ENCODE data around the gene GBGT1.

The GBGT1 gene

DNA sequence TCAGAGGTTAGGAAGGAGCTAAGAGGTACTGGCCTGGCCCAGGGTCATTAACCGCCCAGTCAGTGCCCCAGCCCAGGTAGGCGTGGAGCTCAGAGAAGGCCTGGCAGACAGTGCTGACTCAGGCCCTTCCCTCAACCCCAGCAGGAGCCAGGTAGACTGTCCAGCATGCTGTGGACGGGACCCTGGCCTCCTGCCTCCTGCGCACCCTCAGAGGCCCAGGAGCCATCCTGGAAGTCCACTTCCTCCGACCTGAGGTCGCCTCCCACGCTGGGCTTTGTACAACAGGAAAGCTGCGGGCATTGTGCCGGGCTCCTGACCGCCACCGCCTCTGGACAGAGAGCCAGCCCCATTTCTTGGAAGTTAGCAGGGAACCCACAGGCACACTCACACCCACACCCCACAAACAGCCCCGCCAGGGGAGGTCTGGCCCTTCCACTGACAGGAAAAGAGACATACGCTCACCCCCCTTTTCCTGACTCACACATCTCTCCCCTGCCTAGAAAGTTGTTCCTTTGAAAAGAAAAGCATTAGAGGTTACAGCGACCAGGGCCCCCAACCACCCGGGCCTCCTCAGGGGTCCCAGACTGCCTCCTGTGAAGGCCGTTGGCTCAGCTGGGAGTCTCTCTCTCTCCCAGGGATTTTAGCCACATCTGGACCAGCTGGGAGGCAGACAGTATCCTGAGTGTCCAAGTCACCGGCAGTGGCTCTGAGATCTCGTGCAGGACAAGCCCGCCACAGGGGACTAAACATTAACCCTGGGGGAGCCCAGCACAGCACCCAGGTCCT, 50.4 kb downstream of the GBGT1 start:
- no peak for DNase-seq

DNA sequence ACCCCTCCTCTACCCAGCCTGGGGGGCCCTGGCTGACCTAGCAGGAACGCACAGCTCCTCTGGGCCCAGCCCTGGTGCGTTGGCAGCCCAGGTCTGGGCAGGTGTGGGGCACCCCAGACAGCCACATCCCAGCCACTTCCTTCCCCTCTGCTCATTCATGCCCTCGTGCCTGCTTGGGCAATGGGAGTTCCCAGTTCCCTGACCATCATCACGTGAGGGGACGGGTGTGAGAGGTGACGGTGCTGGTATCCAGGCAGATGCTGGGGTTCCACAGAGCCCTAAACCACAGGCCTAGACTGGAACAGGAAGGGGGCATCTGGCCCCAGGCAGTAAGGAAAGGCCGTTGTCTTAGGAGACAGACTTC, 51.1 kb downstream of the GBGT1 start:
- peak in 3 of 5 donors; percentile 45 to 47 (median 46) for DNase-seq

DNA sequence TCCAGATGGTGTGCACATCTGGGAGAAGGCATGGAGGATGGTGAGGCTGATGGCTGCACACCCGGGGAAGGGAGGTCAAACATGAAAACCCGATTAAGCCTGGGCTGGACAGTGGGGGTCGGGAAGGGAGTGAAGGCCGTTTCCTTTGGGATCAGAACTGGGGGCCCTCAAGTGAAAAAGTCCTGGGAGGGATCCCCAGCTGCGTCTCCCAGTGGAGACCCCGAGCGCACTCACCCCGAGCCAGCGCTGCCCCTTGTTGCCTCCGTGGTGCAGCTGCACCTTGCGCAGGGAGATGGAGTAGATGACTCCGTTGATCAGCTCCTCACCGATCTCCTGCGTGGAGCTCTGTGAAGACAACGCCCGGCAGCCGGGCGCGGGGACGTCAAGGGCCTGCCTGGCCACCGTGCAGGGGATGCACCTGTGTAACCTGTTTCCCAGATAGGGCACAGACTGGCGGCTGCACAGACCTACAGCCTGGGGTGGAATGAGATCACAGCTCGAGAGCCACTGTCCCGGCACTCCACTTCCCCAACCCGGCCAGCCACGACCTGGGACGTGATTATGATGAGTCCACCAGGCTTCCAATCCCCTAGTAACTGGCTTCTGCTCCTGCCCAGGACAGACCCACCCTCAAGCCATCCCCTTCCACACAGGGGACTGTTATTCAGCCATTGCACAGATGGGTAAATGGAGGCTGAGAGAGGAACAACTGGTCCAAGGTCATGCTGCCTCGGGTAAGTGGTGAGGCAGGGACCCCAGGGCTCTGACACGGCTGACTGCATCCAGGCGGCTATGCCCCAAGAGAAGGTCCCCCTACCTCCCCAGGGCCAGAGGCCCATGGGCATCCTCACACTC, 51.7 kb downstream of the GBGT1 start:
- no peak for DNase-seq

DNA sequence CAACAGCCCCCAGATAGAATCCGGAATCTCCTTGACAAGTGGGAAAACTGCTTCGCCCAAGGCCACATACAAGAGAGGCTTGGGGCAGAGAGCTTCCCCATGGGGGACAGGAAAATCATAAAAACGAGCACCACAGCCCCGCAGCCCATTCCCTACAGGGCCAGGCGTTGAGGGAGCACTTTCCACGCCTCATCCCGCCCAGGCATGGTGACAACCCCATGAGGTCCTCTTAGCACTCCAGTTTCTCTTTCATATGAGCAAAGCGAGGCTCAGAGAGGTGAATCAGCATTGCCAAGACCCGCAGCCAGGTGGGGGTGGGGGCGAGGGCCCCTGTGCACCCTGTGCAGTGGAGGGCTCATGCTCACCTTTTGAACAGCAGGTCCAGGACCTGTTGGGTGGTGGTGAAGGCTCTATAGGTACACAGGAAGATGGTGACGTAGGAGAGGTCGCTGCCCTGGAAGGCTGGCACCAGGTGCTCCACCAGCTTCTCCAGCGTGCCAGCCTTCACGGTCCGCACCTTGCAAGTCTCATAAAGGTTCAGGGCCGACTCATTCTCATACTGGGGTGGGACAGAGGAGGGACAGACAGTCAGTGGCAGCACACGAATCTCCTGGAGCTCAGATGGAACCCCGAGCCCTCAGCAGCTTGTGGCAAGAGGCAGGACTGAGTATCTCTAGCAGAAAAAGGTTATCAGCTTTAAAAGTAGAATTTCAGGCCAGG, 53.6 kb downstream of the GBGT1 start:
- DNase-seq: no peak

DNA sequence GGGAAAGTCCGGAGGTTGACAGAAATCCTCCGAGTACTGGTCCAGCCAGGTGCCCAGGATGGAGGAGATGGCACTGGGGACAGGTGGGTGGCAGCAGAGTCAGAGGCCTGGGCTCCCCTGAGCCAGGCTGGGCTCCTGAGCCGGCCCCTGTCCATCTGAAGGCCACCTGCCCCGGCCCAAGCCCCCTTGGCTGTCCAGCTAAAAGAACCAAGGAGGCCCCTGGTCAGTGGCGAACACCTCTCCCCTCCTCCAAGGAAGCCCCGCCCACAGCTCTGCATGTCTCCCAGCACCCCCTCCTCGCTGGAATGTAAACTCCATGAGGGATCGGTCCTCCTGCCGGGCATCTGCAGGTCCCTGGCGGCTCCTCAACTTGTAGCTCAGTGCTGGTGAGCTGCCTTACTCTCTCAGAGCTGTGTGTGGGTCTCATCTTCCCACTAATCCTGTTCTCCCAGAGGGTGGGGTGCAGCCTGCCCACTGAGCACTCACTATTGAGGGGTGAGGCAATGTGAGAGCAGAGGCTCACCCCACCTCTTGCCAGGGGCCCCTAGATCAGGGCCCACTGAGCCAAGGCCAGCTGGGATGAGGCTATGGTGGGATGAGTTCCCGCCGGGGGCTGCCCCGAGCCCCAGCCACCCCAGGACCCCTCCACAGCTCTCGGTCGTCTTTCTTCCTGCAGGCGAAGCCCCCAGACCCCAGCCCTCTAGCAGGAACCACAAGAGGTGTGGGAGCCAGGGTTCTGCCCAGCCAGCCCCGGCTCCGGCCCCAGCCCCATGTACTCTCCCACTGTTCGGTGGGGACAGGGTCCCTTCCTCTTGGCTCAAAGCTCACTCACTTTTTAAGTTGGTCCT, 54.7 kb downstream of the GBGT1 start:
- no peak for DNase-seq

DNA sequence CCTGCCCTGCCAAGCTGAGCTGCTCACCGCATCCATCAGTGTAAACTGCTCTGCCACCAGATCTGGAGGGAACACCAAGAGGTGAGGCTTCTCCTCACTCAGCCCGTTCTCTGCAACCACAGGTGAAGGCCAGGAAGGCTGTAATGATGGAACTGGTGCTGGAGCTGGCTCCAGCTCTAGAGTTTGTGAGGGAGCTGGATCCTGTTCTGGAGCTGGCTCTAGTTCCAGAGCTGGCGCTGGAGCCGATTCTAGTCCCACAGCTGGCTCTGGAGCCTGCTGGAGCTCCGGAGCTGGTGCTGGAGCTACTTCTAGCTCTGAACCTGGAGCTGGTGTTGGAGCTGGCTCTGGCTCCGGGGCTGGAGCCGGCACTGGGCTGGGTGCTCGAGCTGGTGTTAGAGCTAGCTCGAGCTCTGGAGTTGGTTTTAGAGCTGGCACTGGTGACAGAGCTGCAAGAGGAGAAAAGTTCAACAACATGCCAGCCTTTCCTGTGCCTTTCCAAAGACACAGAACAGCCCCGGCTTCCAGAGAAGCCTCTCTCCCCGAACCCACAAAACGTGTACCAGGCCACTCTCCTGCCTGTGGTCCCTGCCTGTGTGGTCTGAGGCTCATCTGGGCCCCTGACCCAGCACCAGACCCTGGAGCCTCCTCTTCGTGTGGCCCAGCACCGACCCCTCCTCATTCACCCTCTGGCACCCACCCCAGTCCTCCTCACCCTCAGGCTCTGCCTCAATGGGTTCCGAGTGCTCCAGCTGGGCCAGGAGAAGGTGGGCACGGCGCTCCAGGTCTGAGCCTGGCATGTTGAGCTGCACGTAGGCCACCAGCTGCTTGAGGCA, 55.5 kb downstream of the GBGT1 start:
- no peak for DNase-seq

DNA sequence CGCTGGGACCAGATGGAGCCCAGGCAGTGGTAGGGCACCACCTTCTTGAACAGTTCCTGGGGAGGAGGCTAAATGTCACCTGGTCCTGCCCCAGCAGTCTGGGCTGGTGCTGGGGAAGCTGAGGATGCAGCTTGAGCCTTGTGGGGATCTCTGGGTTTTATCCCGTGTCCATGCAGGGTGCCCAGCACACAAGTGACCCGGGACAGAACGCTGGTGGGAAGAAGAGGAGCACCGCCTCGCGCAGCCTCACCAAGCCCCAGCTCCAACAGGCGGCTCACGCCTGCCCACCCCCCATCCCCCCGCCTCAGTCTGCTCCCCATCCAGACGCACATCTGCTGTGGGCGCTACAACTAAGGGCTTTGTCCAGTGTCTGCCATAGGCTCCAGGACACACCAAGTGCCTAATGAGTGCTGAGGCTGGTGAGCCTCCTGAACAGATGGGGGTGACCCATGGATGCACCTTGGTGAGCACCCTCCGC, 56.4 kb downstream of the GBGT1 start:
- no peak for DNase-seq

DNA sequence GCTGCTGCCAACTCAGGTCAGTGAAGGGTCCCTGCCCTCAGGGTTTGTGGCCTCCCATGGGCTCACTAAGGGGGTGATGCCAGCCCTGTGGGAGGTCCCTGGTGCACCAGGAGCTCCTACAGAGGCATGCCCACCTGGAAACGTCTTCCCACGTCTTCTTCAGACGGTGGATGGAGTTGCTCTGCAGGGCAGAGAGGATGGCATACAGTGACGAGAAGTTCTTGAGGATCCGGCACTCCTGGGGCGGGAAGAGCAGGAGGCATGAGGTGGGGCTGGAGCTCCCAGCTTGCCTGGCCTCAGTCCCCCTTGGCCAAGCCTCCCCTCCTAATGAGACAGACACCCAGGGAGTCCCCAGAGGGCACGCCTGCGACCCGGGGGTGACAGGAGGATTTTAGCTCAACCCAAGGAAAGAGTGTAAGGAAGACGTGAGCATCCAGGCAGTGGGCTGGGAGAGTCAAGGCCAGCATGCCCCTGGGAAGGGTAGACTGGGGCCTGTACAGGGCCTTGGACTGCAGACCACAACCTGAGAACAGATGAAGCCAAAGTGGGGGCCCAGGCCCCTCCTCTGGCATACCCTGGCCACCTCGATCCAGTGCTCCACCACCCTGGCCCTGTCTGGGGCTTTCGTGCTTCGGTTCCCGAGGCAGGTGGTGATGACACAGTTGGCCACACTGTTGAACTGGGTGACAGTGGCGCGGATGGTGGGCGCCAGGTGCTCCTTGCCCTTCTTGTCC, 57.0 kb downstream of the GBGT1 start:
- DNase-seq: peak in 1 of 5 donors; percentile 15

DNA sequence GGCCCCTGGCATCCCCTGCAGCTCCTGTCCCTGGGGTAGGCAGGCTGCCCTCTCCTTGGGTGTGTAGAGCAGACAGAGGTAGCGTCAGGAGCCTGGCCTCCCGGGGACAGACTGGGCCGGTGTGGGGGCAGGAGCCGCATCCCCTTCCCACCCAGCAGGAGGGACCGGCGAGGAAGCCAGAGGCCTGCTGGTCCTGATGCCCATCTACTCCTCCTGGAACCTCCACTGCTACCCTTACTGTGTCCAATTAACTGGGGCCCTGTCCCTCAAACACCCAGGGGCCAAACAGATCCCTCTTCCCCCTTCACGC, 58.3 kb downstream of the GBGT1 start:
- peak in 1 of 5 donors; percentile 8 for DNase-seq

DNA sequence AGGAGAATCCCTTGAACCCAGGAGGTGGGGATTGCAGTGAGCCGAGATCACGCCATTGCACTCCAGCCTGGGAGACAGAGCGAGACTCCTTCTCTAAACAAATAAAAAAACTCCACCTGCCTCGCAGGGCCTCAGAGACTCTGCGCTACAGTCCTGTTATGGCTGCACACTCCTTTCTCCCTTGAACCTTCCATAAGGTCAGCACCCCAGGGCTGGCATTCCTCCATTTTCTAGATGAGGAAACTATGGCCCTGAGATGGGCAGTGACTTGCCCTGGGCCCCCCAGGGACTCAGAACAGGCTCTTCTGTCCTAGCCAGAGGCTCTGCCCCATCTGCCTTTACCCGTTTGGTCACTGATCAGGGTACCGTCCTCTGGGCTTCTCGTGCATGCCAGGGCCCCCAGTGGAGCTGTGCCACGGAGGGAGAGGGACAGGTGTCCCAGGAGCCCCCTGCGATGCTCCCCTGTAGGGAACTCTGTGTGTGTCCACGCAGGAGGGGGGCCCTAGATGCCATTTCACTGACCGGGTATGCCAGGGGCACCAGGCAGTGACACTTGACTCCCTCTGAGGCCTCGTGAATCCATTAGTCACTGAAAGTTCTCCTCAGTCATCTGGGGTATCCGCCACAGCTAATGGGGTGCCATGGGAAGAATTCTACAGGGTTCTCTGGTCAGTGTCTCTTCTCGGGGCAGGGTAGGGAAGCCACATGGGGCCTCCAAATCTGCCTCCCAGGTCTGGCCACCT, 58.8 kb downstream of the GBGT1 start:
- no peak for DNase-seq

DNA sequence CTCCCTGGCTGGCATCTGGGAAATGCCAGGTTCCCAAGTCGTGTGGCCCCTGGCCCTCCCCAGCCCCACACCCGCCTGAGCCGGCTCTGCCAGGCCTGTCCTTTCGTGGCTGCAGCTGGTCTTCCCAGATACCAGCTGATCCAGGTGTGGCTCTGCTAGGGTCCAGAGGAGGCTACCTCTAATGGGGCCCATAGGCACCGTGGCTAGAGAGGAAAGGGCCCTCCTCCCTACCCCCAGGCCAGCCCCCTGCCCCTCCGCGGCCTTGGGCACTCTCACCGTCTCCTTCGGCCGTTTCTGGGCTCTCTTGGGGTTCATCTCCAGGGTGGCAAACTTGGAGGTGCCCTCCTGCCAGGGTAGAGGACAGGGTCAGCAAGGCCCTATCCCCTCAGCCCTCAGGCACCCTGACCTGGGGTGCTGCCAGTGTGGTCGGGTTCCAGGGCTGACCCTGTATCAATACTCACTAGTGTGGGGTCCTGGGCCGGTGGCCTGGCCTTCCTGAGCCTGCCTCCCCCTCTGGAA, 59.7 kb downstream of the GBGT1 start:
- peak in 1 of 5 donors; percentile 9 for DNase-seq

DNA sequence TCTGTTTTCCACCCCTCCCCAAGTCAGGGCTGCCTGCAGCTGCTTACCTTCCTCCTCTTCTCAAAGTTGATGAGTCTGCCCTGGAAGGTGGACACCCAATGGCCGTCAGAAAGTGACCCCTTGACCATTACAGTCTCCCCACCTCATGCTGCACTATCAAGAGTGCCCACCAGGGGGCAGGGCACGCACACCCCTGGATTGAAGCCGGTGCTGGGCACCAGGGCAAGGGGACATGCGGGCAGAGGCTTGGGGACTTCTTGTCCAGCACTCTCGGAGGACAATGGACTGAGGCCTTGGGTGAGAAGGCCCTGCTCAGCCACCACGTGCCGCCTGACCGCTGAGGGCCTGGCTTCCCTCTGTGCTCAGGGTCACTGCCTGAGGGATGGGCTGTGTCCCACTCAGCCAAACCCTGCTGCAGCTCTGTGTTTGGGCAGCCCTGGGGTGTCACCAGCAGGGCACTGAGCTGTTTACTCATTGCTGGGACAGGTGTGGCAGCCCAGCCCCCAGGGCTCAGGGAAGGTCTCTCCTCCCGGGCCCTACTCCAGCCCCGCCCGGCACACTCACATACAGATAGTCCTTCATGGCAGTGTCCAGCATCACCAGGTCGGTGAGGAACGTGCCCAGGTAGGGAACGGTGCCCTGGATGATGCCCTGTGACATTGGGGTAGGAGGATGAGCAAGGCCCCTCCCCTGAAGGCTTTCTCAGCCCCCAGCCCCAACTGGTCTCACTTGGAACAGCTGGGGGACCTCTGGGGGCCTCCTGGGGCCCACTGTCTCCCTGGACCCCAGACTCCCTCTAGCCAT, 60.3 kb downstream of the GBGT1 start:
- peak in 4 of 5 donors; percentile 34 to 41 (median 38) for DNase-seq
